Body of pancreas (tissue), 4 donors: Measurements from ENCODE around the gene ARF3. TPM values are rescaled to one million over a fixed set of nuclear protein-coding genes. Genes with fewer than 3 reads are reported as not detected.

Source experiments
- ATAC-seq: fragments of 150-250 bp; one replicate; pipeline ENCODE4 v1.9.1; 2016
- DNase-seq, 4 donors: peaks; one replicate each; pipeline ENCODE4 v3.0.0-alpha.2; 2019
- H3K27ac ChIP-seq, 4 donors: fragments of 200-600 bp; sonication (generic); 1 replicate in 3 of 4; 2 replicates in 1 of 4; pipeline versions ENCODE4 v1.5.1 to v1.6.1; 2016 to 2019; ENCODE audit warnings: mild to moderate bottlenecking in 1 of 4, mixed read lengths in 1 of 4, moderate library complexity in 1 of 4
- H3K27me3 ChIP-seq, 2 donors: fragments of 200-600 bp; sonication (generic); one replicate each; pipeline ENCODE4 v1.6.0; 2016; ENCODE audit warnings: mild to moderate bottlenecking in 1 of 2
- H3K36me3 ChIP-seq, 2 donors: fragments of 200-600 bp; sonication (generic); replicated peaks in 1 of 2; 2 replicates each; pipeline ENCODE4 v1.5.1; 2016; ENCODE audit warnings: low read depth in 2 of 2; ENCODE audit not compliant: insufficient read depth in 1 of 2
- H3K4me1 ChIP-seq: fragments of 200-600 bp; sonication (generic); one replicate; pipeline ENCODE4 v1.6.0; 2016
- H3K4me3 ChIP-seq, 2 donors: fragments of 200-600 bp; sonication (generic); 1 replicate in 1 of 2; 2 replicates in 1 of 2; pipeline ENCODE4 v1.5.1; 2016 to 2019
- H3K9me3 ChIP-seq, 3 donors: fragments of 200-600 bp; sonication (generic); 1 replicate in 2 of 3; 2 replicates in 1 of 3; pipeline ENCODE4 v1.5.1; 2016
- CTCF ChIP-seq, 7 experiments: fragments of 450-650 bp in 4 of 7; fragments of 200-600 bp in 3 of 7; sonication (generic) in 3 of 7; IDR thresholded peaks; one replicate each; pipeline ENCODE4 v1.5.1; 2016 to 2019; ENCODE audit warnings: antibody characterized with exemption in 7 of 7
- POLR2A ChIP-seq, 3 donors: fragments of 450-650 bp; IDR thresholded peaks; one replicate each; pipeline ENCODE4 v1.6.1; 2016; ENCODE audit warnings: antibody characterized with exemption in 3 of 3, mild to moderate bottlenecking in 2 of 3
- WGBS, 2 donors: methylation state at CpG; one replicate each; pipeline ENCODE4 v1.1.5; 2017; 5-methylcytosine and 5-hydroxymethylcytosine counted together
- intact Hi-C: fragments of 100-400 bp; cut with DNase I; formaldehyde crosslinking; loops from one replicate; pipeline ENCODE4 v1.15.1; 2023
- total RNA-seq, 2 donors: library from RNA; depleted of rRNA; stranded (reverse); fragments of >200 nt; gene quantifications; one replicate each; pipeline ENCODE4 v1.1.0, GENCODE V29; 2016

Gene ARF3
- total RNA-seq, 2 donors from 2014 or later: 22.3 to 24.1 TPM

- intact Hi-C loops: no loop called here
- H3K4me3 ChIP-seq: no peak overlapping the region
Measured at GRCh38 chr12:48969833-48970701, 12.8 kb upstream of the ARF3 start.

GRCh38 chr12:48969160-48969771 lies 12.0 kb upstream of the ARF3 start:
- Histone ChIP-seq H3K36me3 (no peaks in the 10 kb centered on the region), H3K27me3 (peaks cover 0 to 30% of the 10 kb centered on the region in 2 donors), H3K27ac (no peak overlapping the region), H3K9me3 (no peaks in the 10 kb centered on the region), H3K4me1 (peaks cover 27% of the 10 kb centered on the region), H3K4me3 (no peak overlapping the region)
- DNase-seq (no peak), ATAC-seq (no peak)
- TF ChIP-seq POLR2A (IDR thresholded peaks at IDR 0.05) (no peak), CTCF (IDR thresholded peaks at IDR 0.05) (no peak)
- WGBS, 2 donors: 35 to 59% methylated on average over 5 to 8 of the region's 8 CpGs
- intact Hi-C loops: no loop called here

More at GRCh38 chr12:48969833-48970701, 12.8 kb upstream of the ARF3 start:
- Histone ChIP-seq H3K36me3 (no peaks in the 10 kb centered on the region), H3K27me3 (peaks cover 0 to 30% of the 10 kb centered on the region in 2 donors), H3K9me3 (no peaks in the 10 kb centered on the region), H3K27ac (no peak overlapping the region), H3K4me1 (peaks cover 27% of the 10 kb centered on the region)
- TF ChIP-seq CTCF (IDR thresholded peaks at IDR 0.05) (no peak), POLR2A (IDR thresholded peaks at IDR 0.05) (no peak)
- DNase-seq: no peak
- WGBS, 2 donors: 0 to 25% methylated on average over 1 to 75 of the region's 77 CpGs
- peak; percentile 19 for ATAC-seq

- H3K36me3 ChIP-seq: no peaks in the 10 kb centered on the region
- H3K9me3 ChIP-seq: no peaks in the 10 kb centered on the region
- DNase-seq (no peak), ATAC-seq (no peak)
- no peak overlapping the region for H3K27ac ChIP-seq
- H3K27me3 ChIP-seq: peaks cover 0 to 30% of the 10 kb centered on the region in 2 donors
- 73% methylated on average over 3 of the region's 3 CpGs for WGBS, 2 donors
- no peak overlapping the region for H3K4me3 ChIP-seq
- TF ChIP-seq POLR2A (IDR thresholded peaks at IDR 0.05) (no peak), CTCF (IDR thresholded peaks at IDR 0.05) (no peak)
- peaks cover 27% of the 10 kb centered on the region for H3K4me1 ChIP-seq
- intact Hi-C loops: no loop called here
Measured at GRCh38 chr12:48968467-48968866, 11.2 kb upstream of the ARF3 start.

DNA sequence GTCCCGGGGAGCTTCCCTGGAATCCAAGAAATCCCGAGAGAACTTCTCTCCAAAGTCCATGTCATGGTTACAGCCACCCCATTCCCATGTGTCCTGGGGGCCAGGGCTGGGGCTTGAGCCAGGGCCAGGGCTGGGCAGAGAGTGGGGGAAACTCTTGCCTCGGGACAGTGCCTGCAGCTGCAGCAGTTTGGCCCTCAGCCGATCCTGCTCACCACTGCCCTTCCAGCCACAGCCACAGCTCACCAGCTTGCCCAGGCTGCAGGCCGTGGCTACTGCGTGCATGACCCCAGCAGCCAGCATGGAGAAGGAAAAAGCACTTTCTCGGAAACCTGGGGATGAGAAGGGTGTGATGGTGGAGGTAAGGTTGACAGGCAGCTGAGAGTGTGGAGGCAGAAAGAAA lies 10.7 kb upstream of the ARF3 start:
- DNase-seq (no peak), ATAC-seq (no peak)
- Histone ChIP-seq H3K9me3 (no peaks in the 10 kb centered on the region), H3K36me3 (no peaks in the 10 kb centered on the region), H3K27me3 (peaks cover 0 to 30% of the 10 kb centered on the region in 2 donors), H3K27ac (no peak overlapping the region), H3K4me1 (peaks cover 27% of the 10 kb centered on the region), H3K4me3 (no peak overlapping the region)
- TF ChIP-seq CTCF (IDR thresholded peaks at IDR 0.05) (no peak), POLR2A (IDR thresholded peaks at IDR 0.05) (no peak)
- intact Hi-C loops: no loop called here
- WGBS, 2 donors: 75 to 82% methylated on average over 5 to 7 of the region's 7 CpGs
